KMS-11 (cell line): ENCODE measurements around the gene PLIN1.

Source experiments
- H2AFZ ChIP-seq: fragments of 200-600 bp; sonication (generic); 2 replicates; pipeline ENCODE4 v1.6.1; 2016; ENCODE audit warnings: antibody characterized with exemption, mixed run types, low read depth
- H3K27ac ChIP-seq: fragments of 200-600 bp; sonication (generic); 2 replicates; pipeline ENCODE4 v1.6.1; 2016; ENCODE audit warnings: mild to moderate bottlenecking, mixed run types
- H3K27me3 ChIP-seq: fragments of 200-600 bp; sonication (generic); 2 replicates; pipeline ENCODE4 v1.6.1; 2017; ENCODE audit warnings: mild to moderate bottlenecking, low read depth, mixed run types, moderate library complexity; ENCODE audit not compliant: insufficient read depth
- H3K36me3 ChIP-seq: fragments of 200-600 bp; sonication (generic); 2 replicates; pipeline ENCODE4 v1.6.1; 2017; ENCODE audit warnings: mild to moderate bottlenecking, mixed run types; ENCODE audit not compliant: insufficient read depth
- H3K4me1 ChIP-seq: fragments of 200-600 bp; sonication (generic); 2 replicates; pipeline ENCODE4 v1.6.1; 2016; ENCODE audit warnings: mild to moderate bottlenecking, low read depth, mixed run types; ENCODE audit not compliant: poor library complexity, severe bottlenecking
- H3K4me2 ChIP-seq: fragments of 200-600 bp; sonication (generic); 2 replicates; pipeline ENCODE4 v1.7.0; 2016; ENCODE audit warnings: mild to moderate bottlenecking, mixed run types
- H3K4me3 ChIP-seq: fragments of 200-600 bp; sonication (generic); IDR thresholded peaks from 2 replicates; pipeline ENCODE4 v1.6.1; 2017; ENCODE audit warnings: low read depth, low read length, mixed read lengths; ENCODE audit not compliant: insufficient read depth
- H3K79me2 ChIP-seq: fragments of 200-600 bp; sonication (generic); 2 replicates; pipeline ENCODE4 v1.6.1; 2016; ENCODE audit warnings: low read depth, mixed run types; ENCODE audit not compliant: insufficient read depth
- H3K9ac ChIP-seq: fragments of 200-600 bp; sonication (generic); 2 replicates; pipeline ENCODE4 v1.6.1; 2016; ENCODE audit warnings: mild to moderate bottlenecking, mixed run types
- H4K20me1 ChIP-seq: fragments of 200-600 bp; sonication (generic); 2 replicates; pipeline ENCODE4 v1.6.1; 2016; ENCODE audit warnings: mild to moderate bottlenecking, mixed run types; ENCODE audit not compliant: insufficient read depth
- CTCF ChIP-seq: fragments of 200-600 bp; sonication (generic); conservative IDR thresholded peaks from 2 replicates; pipeline ENCODE4 v1.6.1; 2017; ENCODE audit warnings: low read depth, mild to moderate bottlenecking, antibody characterized with exemption, low read length, moderate library complexity, mixed read lengths

The PLIN1 gene

GRCh38 chr15:89672221-89673164 lies 6.7 kb downstream of the PLIN1 start:
- TF ChIP-seq CTCF, result no peak
- H3K27me3 ChIP-seq, result no peaks in the 10 kb centered on the region
- no peaks in the 10 kb centered on the region for H3K4me1 ChIP-seq
- no peaks in the 10 kb centered on the region for H3K79me2 ChIP-seq
- H3K36me3 ChIP-seq, result no peaks in the 10 kb centered on the region
- H3K9ac ChIP-seq, result no peak overlapping the region
- no peak overlapping the region for H3K4me2 ChIP-seq
- no peak overlapping the region for H2AFZ ChIP-seq
- H3K27ac ChIP-seq, result no peak overlapping the region
- H4K20me1 ChIP-seq, result no peaks in the 10 kb centered on the region
- no peak overlapping the region for H3K4me3 ChIP-seq

- no peaks in the 10 kb centered on the region for H4K20me1 ChIP-seq
- no peaks in the 10 kb centered on the region for H3K79me2 ChIP-seq
- no peak overlapping the region for H3K4me2 ChIP-seq
- H3K27ac ChIP-seq, result no peak overlapping the region
- H3K4me1 ChIP-seq, result no peaks in the 10 kb centered on the region
- no peaks in the 10 kb centered on the region for H3K36me3 ChIP-seq
- H2AFZ ChIP-seq, result no peak overlapping the region
- TF ChIP-seq CTCF, result no peak
- H3K4me3 ChIP-seq, result no peak overlapping the region
- H3K9ac ChIP-seq, result no peak overlapping the region
- H3K27me3 ChIP-seq, result no peaks in the 10 kb centered on the region
These were observed 7.5 kb downstream of the PLIN1 start for GRCh38 chr15:89671687-89672086.

GRCh38 chr15:89670971-89671560 lies 8.1 kb downstream of the PLIN1 start:
- Histone ChIP-seq H3K79me2 (no peaks in the 10 kb centered on the region), H3K36me3 (no peaks in the 10 kb centered on the region), H3K4me1 (no peaks in the 10 kb centered on the region), H3K27me3 (no peaks in the 10 kb centered on the region), H3K4me2 (no peak overlapping the region), H3K9ac (no peak overlapping the region), H3K4me3 (no peak overlapping the region), H2AFZ (no peak overlapping the region), H4K20me1 (no peaks in the 10 kb centered on the region), H3K27ac (no peak overlapping the region)
- no peak for TF ChIP-seq CTCF

- Histone ChIP-seq H3K27me3 (no peaks in the 10 kb centered on the region), H3K36me3 (no peaks in the 10 kb centered on the region), H3K79me2 (no peaks in the 10 kb centered on the region), H3K27ac (no peak overlapping the region), H4K20me1 (no peaks in the 10 kb centered on the region), H3K9ac (no peak overlapping the region), H3K4me1 (no peaks in the 10 kb centered on the region), H3K4me3 (no peak overlapping the region), H2AFZ (no peak overlapping the region), H3K4me2 (no peak overlapping the region)
- no peak for TF ChIP-seq CTCF
These were observed 9.2 kb downstream of the PLIN1 start for GRCh38 chr15:89669941-89670340.
